NCI-H146 treated with DMSO at 0.1 percent for 48 hours (cell line): ENCODE results near the gene PRAMEF1.
"Not testable (repeated sequence)": the region's sequence is repeated elsewhere in the genome, so short reads cannot be mapped to it uniquely, and the experiment has no call there.

Experiments
- DNase-seq: peaks from one replicate; lab custom pipeline; 2025; ENCODE audit not compliant: unreplicated experiment; lab: John Stamatoyannopoulos, UW

Gene PRAMEF1, protein sequence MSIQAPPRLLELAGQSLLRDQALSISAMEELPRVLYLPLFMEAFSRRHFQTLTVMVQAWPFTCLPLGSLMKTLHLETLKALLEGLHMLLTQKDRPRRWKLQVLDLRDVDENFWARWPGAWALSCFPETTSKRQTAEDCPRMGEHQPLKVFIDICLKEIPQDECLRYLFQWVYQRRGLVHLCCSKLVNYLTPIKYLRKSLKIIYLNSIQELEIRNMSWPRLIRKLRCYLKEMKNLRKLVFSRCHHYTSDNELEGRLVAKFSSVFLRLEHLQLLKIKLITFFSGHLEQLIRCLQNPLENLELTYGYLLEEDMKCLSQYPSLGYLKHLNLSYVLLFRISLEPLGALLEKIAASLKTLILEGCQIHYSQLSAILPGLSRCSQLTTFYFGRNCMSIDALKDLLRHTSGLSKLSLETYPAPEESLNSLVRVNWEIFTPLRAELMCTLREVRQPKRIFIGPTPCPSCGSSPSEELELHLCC

DNA sequence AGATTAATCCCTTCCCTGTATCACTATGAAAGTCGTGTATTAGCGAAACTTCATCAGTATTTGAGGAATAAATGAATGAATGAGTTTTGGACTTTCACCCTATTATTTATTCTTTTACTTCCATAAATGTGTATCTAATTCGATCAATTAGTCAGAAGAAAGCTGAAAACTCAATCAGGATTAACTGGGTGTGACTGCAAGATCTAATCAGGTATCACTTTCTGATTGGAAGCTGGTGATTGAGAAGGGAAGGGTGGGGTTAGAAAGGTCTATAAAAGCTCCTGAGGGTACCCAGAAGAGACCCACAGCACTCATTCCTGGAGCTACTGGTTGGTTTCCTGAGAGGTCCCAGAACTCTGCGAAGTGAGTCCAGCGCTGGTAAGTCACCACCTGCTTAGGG lies at the start of gene PRAMEF1:
TSS of gene PRAMEF1 (plus strand) at position 301 of the 400 bp plus-strand sequence. CDS start 1,831 bp downstream, outside the sequence.
- DNase-seq: not testable (repeated sequence)

DNA sequence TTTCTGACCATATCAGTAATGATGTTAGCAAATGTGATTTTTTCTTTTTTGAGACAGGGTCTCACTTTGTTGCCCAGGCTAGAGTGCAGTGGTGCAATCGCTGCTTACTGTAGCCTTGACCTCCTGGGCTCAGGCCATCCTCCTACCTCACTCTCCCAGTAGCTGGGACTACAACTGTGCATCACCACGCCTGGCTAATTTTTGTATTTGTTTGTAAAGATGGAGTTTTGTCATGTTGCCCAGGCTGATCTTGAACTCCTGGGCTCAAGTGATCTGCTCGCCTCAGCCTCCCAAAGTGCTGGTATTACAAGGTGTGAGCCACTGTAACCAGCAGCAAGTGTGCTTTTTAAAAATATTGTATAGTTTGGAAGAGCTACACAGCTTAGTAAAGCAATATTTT lies 49.3 kb upstream of the PRAMEF1 start:
- no peak for DNase-seq

DNA sequence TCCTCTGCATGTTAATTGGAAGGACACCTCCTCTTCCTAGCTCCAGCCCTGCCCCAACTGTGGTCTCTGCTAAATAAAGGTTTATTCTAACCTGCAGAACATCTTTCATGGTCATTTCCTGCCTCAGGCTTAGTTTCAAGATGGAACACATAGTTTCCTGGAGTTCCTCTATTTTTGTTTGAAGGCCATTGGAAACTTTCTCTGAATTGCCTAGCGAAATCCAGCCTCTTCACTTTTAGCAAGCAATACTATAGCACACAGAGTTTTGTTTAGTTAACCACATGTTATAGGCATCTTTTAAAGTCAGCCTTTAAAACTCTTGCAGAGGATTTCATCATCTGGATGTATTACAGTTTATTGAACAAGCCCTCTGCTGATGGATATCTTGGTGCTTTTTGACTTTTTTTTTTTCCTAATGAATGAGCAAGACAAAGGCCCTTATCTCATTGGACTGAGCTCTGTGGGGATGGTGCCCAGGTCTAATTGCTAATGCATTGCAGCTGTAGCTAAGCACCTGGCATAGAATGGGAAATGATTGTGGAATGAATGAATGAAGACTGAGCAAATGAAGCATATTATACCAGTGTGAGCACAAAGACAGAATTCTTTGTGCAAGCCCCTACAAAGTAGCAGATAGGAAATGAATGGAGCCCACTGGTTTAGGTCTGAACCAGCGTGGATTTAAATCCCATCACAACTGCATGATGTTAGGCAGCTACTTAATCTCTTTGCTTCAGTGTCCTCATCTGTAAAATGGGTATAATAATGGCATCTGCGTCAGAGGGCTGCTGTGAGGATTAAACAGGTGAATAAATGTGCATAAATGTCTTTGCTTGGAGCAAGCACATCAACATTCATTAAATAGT lies 45.8 kb upstream of the PRAMEF1 start:
- no peak for DNase-seq

DNA sequence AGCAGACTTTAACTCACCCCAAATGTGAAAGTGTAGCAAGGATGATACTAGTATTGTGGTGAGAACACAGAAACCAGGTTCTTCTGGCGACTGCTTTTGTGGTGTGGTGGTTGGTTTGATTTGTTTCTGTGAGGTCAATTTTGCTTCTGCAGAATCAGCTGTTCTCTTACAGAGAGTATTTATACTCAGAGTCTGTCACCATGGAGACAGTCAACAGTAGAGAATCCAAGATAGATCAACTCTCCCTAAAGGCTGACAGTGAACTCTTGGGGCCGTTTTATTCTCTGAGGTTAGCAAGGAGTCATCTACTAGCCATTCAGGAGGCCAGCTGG lies 45.2 kb upstream of the PRAMEF1 start, which contains the start of gene CFAP107:
TSS of gene CFAP107 (plus strand) at position 209 of the 332 bp plus-strand sequence. CDS start 231 bp downstream, outside the sequence.
- DNase-seq: no peak

DNA sequence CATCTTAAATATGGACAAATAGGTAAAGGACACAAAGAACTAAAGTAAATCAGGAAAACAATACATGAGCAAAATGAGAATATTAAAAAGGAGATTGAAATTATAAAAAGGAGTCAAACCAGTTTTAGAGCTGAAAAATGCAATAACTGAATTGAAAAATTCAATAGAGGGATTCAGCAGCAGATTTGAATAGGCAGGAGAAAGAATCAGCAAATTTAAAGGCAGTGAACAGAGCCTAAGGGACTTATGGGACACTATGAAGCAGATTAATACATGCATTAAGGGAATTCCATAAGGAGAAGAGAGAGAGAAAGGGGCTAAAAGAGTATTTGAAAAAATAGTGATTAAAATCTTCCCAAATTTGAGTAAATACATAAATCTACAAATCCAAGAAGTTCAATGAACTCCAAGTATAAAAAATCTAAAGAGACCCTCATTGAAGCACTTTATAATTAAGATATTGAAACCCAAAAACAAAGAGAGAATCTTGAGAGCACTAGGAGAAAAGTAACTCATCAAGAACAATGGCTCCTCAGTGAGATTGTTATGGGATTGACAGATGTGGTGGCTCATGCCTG lies 42.3 kb upstream of the PRAMEF1 start:
- no peak for DNase-seq

DNA sequence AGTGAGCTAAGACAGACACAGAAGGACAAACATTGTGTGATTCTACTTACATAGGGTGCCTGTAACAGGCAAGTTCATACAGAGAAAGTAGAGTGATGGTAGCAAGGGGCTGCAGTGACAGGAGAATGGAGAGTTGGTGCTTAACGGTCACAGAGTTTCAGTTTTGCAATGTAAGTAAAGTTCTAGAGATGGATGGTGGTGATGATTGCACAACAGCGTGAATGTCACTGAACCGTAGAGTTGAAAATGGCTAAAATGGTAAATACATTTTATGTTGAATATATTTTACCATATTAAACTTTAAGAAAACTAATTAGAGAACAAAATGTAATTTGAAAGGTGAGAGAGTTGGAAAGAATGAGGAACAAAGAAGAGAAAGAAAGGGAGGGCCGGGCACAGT lies 36.5 kb upstream of the PRAMEF1 start:
- no peak for DNase-seq

DNA sequence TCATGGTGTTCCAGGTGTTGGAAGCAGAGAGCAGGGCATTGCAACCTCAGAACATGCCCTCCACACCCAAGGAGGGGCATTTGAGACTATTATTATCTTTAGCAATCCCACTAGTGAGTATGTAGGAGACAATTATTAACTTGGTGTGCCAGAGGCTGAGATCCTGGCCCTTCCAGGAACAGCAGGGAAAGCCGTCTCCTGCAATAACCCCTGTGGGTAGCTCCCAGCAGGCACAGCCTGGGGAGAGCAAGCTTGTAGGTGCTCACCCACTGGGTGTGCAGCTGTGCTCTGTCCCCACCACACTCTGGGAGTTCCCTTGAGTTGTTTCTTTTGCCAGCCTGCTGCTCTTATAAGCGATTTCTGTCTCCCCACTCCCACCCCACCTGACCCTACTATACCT lies 34.9 kb upstream of the PRAMEF1 start:
- no peak for DNase-seq

DNA sequence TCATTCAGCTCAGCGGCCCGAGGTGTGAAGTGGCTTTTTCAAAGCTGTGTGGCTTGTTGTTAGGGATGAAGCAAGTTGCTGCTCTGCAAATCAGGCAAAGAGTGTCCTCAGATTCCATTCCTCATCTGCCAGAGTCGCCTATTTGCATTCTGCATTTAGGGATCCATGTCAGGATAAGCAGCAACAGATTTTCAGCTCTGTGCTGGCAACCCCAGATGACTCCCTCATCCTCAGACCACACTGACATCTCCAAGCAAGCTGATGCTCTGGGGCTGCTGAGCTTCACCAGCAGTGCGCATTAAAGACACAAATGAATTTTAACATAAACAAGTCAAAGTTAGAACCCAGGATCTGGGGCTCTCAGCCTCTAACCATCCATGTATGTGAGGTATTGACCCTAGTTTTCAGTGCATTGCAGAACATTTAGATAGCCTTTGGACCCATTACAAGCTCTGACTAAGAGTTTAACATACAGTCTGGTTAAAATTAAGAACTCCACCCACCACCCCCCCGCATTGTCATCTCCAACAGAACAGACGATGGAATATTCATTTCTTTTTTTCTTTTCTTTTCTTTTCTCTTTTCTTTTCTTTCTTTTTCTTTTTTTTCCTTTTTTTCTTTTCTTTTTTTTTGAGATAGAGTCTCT lies 34.3 kb upstream of the PRAMEF1 start:
- no peak for DNase-seq

DNA sequence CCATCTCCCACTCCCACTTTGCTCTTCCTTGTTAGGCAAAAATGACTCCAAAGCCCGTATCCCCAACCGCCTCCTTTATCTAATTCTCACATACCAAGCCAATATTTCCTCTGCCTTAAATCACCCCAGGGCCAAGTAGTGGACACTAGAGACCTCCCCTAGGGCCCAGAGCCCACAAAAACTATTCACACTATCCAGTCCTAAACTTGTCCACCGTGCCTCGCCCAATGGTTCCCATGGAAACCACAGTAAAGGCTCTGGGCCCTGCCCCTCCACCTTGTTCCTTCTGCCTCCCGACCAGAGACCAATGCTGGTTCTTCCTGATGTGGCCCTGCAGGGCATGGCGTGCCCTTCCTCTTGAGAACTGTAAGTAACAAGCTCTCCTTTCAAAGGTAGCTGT lies 33.4 kb upstream of the PRAMEF1 start:
- DNase-seq: no peak

DNA sequence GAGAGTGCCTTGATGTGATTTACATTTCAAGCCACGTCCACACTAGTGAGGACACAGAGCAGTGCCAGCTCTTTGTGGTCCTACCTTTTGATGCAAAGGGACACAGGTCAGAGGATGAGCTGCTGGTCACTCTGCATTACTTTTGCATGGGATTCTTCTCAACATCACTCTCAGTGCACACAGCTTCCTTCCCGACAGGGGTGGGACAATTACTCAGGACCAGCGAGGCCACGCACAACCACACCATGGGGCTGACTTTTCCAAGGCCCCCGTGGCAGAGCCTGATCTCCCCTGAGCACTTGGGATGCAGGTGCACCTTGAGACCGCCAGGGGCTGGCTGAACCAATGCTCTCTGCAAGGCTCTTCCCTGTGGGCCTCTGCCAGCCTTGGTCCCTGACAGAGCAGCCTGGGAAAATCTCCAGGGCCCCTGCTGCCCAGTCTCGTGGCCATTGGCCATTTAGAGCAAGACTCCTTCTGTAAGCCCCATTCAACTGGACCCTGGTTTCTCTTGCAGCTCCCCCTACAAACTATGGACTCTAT lies 30.9 kb upstream of the PRAMEF1 start:
- DNase-seq: no peak

DNA sequence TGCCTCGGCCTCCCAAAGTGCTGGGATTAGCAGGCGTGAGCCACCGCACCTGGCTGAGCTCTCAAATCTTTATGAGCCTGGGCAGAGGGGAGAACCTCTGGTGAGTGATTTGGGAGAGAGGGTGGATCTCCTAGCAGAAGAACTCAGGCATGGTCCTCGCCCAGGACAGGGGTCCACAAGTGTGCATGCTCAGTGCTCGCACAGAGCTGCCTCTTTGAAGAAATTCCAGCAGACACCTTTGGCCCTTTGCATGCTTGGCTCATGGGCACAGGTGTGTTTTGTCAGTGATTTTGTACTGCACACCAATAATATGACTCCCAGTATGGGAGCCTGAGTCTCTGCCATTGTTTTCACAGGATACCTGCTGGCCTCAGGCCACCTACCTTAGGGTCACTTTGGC lies 29.4 kb upstream of the PRAMEF1 start:
- no peak for DNase-seq

DNA sequence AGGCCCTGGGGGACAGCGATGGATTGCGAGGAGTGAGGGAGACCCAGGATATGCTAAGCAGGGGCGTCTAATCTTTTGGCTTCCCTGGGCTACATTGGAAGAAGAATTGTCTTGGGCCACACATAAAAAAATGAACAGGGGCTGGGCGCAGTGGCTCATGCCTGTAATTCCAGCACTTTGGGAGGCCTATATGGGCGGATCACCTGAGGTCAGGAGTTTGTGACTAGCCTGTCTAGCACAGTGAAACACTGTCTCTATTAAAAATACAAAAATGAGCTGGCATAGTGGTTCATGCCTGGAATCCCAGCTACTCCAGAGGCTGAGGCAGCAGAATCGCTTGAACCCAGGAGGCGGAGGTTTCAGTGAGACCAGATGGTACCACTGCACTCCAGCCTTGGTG lies 28.4 kb upstream of the PRAMEF1 start:
- no peak for DNase-seq

DNA sequence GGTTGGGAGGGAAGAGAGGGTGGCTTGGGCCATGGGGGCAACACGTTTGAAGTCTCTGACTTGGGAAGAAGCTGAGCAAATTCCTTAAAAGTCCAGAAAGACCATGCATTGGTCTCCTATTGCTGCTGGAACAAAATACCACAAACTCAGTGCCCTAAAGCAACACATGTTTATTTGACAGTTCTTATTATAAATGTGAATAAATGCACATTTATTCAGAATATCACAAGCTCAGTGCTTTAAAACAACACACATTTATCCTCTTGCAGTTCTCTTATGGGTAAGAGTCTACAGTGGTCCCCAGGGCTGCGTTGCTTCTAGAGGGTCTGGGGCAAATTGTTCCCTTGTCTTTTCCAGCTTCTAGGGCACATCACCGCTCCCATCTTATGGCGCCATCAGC lies 27.7 kb upstream of the PRAMEF1 start:
- no peak for DNase-seq

DNA sequence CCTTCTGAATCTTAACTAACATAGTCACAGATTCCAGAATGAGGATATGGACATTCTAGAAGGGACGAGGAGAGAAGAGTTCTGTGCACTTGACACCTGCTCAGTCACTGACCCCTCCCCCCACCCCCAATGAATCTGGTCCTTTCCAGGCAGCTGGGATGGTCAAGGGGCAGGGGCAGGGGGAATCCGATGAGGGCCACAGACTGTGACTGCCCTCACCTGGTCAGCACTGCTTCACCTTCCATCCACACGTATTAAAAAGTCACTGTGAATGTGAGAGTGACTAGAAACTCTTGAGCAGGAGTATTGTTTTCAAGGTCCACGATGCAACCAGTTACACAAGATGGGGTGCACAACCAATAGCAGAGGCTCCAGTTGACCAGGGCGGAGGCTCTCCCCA lies 27.2 kb upstream of the PRAMEF1 start:
- DNase-seq: no peak

DNA sequence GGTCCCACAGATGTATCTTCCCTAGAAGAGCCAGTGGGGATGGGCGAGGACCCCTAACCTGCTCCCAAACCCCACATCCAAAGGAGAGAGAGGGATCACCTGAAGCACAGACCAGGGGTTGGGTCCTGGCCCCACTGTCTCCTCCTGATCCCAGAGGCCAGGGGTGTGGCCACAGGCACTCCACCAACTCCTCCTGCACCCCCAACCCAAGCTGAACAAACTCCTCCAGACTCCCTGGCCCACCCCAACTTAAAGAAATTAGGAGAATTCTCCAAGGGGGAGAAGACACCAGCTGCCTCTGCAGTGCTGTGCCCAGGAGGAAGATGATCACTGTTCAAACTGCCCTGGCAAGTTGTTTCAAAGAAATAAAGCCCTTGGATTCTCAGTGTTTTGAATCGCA lies 22.2 kb upstream of the PRAMEF1 start:
- no peak for DNase-seq

DNA sequence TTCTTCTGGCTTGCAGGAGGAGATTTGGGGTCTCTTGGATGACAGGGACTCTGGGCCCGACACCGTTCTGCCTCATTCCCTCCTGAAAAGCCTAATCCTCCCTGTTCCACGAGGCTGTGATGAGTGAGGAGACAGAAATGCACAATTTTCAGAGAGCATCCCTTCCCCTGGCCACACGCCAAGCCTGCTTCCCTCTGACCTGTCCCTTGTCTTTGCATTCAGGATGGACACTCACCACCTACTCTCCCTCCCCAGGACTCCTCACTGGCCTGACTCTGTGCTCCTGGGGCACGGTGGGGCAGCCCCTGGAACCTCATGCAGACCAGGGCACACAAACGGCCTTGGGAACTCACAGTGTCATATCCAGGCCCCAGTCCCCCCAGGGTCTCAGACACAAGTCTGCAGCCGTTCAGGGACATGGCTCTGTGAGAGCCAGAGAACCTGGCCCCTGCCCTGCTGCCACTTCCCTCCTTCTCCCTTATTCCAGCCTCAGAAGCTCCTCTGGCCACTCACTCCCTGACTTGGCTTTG lies 21.2 kb upstream of the PRAMEF1 start:
- DNase-seq: no peak

DNA sequence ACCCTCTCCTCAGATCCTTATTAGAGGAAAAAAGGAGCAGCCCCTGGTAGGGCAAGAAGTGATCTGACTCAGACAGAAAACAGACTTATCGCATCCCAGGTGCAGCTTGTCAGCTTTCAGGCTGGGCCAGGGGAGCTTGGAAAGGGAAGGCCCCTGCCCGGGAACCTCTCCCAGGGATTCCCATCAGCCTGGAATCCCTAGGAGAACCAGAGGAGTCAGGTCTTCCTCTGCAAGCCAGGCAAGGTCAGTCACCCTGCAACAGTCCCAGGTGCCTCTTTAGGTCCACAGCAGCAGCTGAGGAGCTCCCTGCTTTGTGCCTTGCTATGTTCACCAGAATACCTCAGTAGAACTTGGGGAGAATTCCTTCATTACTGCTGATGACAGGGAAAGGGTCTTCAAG lies 20.6 kb upstream of the PRAMEF1 start:
- no peak for DNase-seq

DNA sequence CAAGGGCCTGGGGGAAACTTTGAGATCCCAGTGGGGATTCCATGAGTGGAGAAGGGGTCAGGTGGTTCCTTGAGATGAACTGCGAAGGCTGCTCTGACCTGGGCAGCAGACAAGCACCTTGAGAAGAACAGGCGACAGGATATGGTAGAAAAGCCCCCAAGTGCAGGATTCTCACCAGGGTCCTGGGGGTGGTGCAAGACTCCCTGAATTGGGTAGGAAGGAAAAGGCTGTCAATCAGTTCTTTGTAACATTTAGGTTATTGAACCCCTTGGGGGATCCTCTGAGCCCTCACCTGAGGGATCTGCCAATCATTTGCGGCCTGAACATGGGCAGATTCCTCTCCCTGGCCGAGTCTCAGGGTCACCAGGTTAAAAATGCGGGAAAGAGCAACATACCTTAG lies 20.0 kb upstream of the PRAMEF1 start:
- DNase-seq: no peak

DNA sequence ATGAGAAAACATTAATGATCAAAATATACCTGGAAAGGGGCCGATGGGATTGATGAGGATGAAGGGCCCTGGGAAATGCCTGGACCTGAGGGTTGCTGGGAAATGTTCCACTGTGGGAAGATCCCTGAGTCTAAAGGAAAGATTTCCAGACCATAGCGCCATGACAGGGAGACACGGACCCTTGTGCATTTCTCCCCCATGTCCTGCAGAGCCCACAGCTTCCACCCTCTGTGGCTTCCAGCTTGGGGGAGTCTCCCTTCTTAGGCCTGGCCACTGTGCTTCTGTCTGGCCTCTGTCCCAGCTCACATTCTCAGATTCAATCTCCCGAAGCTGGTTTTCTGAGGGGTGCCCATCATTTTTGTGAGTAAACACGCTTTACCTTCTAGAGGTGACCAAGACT lies 18.7 kb upstream of the PRAMEF1 start:
- DNase-seq: no peak

DNA sequence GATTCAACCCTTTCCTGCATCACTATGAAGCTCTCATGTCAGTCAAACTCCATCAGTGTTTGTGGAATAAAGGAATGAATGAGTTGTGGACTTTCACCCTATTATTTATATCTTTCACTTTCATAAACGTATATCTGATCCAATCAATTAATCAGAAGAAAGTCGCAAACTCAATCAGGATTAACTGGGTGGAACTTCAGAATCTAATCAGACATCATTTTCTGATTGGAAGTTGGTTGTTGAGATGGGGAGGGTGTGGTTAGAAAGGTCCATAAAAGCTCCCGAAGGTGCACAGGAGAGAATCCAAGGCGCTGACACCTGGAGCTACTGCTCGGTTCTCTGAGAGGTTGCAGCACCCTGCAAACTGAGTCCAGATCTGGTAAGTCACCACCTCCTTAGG lies 17.8 kb upstream of the PRAMEF1 start, which contains the start of gene PRAMEF12:
TSS of gene PRAMEF12 (plus strand) at position 301 of the 400 bp plus-strand sequence. CDS start 1,130 bp downstream, outside the sequence.
- no peak for DNase-seq
